NCI-H2227 treated with DMSO at 0.1 percent for 48 hours (cell line): ENCODE measurements around the gene PHF20.
A peak's percentile ranks its signal among the peaks of the same experiment; 100 is the strongest.
"Not testable (repeated sequence)": the region's sequence is repeated elsewhere in the genome, so short reads cannot be mapped to it uniquely, and the experiment has no call there.

Source experiments
- DNase-seq: peaks from one replicate; lab custom pipeline; 2025; lab: John Stamatoyannopoulos, UW

Gene PHF20

GRCh38 chr20:35839904-35840303 lies 68.1 kb downstream of the PHF20 start:
- DNase-seq, result no peak

- no peak for DNase-seq
Measured at GRCh38 chr20:35840421-35840820, 68.6 kb downstream of the PHF20 start.

- no peak for DNase-seq
Measured at GRCh38 chr20:35842361-35842760, 70.5 kb downstream of the PHF20 start.

GRCh38 chr20:35843894-35844293 lies 72.1 kb downstream of the PHF20 start:
- DNase-seq, result not testable (repeated sequence)

GRCh38 chr20:35845561-35845960 lies 73.7 kb downstream of the PHF20 start:
- no peak for DNase-seq

- no peak for DNase-seq
Measured at GRCh38 chr20:35849706-35850105, 77.9 kb downstream of the PHF20 start.

GRCh38 chr20:35851659-35852058 lies 79.8 kb downstream of the PHF20 start:
- not testable (repeated sequence) for DNase-seq

GRCh38 chr20:35854713-35855348 lies 83.0 kb downstream of the PHF20 start:
- DNase-seq, result no peak

- not testable (repeated sequence) for DNase-seq
Measured at GRCh38 chr20:35855641-35856040, 83.8 kb downstream of the PHF20 start.

- no peak for DNase-seq
Measured at GRCh38 chr20:35856866-35857265, 85.1 kb downstream of the PHF20 start.

- DNase-seq, result no peak
Measured at GRCh38 chr20:35866418-35867202, 94.8 kb downstream of the PHF20 start.

- no peak for DNase-seq
Measured at GRCh38 chr20:35870541-35871258, 98.9 kb downstream of the PHF20 start.

- DNase-seq, result no peak
Measured at GRCh38 chr20:35871259-35871771, 99.5 kb downstream of the PHF20 start.

GRCh38 chr20:35876033-35876320 lies 104.2 kb downstream of the PHF20 start:
- no peak for DNase-seq

GRCh38 chr20:35877611-35878010 lies 105.8 kb downstream of the PHF20 start:
- DNase-seq, result no peak

- no peak for DNase-seq
Measured at GRCh38 chr20:35878113-35878625, 106.4 kb downstream of the PHF20 start.

GRCh38 chr20:35881676-35882075 lies 109.9 kb downstream of the PHF20 start:
- DNase-seq, result no peak

- not testable (repeated sequence) for DNase-seq
Measured at GRCh38 chr20:35882427-35883161, 110.8 kb downstream of the PHF20 start.

- DNase-seq, result no peak
Measured at GRCh38 chr20:35883336-35883777, 111.5 kb downstream of the PHF20 start.

- DNase-seq, result peak; percentile 71
Measured at GRCh38 chr20:35883778-35884540, 112.1 kb downstream of the PHF20 start.

GRCh38 chr20:35884541-35884865 lies 112.7 kb downstream of the PHF20 start:
- DNase-seq, result no peak
